ENCODE measurements around the gene PTTG1IP2.

PTTG1IP2 gene

GRCh38 chr7:90484706-90485105 lies 15.3 kb downstream of the PTTG1IP2 start:
- no peak for DNase-seq

GRCh38 chr7:90485734-90486316 lies 16.4 kb downstream of the PTTG1IP2 start:
- no peak for DNase-seq

- DNase-seq, result no peak
Measured at GRCh38 chr7:90487808-90488207, 18.4 kb downstream of the PTTG1IP2 start.

GRCh38 chr7:90488220-90488619 lies 18.8 kb downstream of the PTTG1IP2 start:
- DNase-seq, result no peak

- DNase-seq, result no peak
Measured at GRCh38 chr7:90492250-90492649, 22.8 kb downstream of the PTTG1IP2 start.

GRCh38 chr7:90495241-90495640 lies 25.8 kb downstream of the PTTG1IP2 start:
- DNase-seq, result no peak

GRCh38 chr7:90502539-90502938 lies 33.1 kb downstream of the PTTG1IP2 start:
- no peak for DNase-seq

GRCh38 chr7:90503367-90503766 lies 33.9 kb downstream of the PTTG1IP2 start:
- no peak for DNase-seq

- DNase-seq, result no peak
Measured at GRCh38 chr7:90507692-90508091, 38.3 kb downstream of the PTTG1IP2 start.

GRCh38 chr7:90511776-90512175 lies 42.3 kb downstream of the PTTG1IP2 start:
- no peak for DNase-seq

GRCh38 chr7:90512821-90513254 lies 43.4 kb downstream of the PTTG1IP2 start:
- DNase-seq, result no peak

- DNase-seq, result no peak
Measured at GRCh38 chr7:90516257-90516656, 46.8 kb downstream of the PTTG1IP2 start.

- no peak for DNase-seq
Measured at GRCh38 chr7:90518630-90519029, 49.2 kb downstream of the PTTG1IP2 start.

GRCh38 chr7:90520484-90520883 lies 51.0 kb downstream of the PTTG1IP2 start:
- no peak for DNase-seq

- no peak for DNase-seq
Measured at GRCh38 chr7:90530263-90530662, 60.8 kb downstream of the PTTG1IP2 start.

GRCh38 chr7:90532231-90532929 lies 62.9 kb downstream of the PTTG1IP2 start:
- DNase-seq, result no peak

- no peak for DNase-seq
Measured at GRCh38 chr7:90536449-90536848, 67.0 kb downstream of the PTTG1IP2 start.

- DNase-seq, result no peak
Measured at GRCh38 chr7:90538405-90538804, 69.0 kb downstream of the PTTG1IP2 start.

- DNase-seq, result no peak
Measured at GRCh38 chr7:90540406-90540805, 71.0 kb downstream of the PTTG1IP2 start.

GRCh38 chr7:90551036-90551435 lies 81.6 kb downstream of the PTTG1IP2 start:
- DNase-seq, result no peak

- no peak for DNase-seq
Measured at GRCh38 chr7:90552521-90552920, 83.1 kb downstream of the PTTG1IP2 start.

GRCh38 chr7:90560730-90561129 lies 91.3 kb downstream of the PTTG1IP2 start:
- no peak for DNase-seq

All from activated naive CD4-positive, alpha-beta T cell (primary cell).